Stomach (tissue), 9 donors: Measurements from ENCODE around the gene KYNU. TPM values are rescaled to one million over a fixed set of nuclear protein-coding genes. Genes with fewer than 3 reads are reported as not detected.

ENCODE experiments used
- DNase-seq, 2 donors: peaks; one replicate each; pipeline versions ENCODE4 v3.0.0 to v3.0.0-alpha.2; 2013 to 2019
- H3K27ac ChIP-seq, 5 donors: fragments of 200-600 bp in 4 of 5; sonication (generic) in 4 of 5; one replicate each; pipeline ENCODE4 v1.5.1; 2013 to 2019; ENCODE audit warnings: mild to moderate bottlenecking in 1 of 5, moderate library complexity in 1 of 5
- H3K27me3 ChIP-seq, 3 donors: fragments of 200-600 bp; sonication (generic); one replicate each; pipeline ENCODE4 v1.5.1; 2017 to 2019; ENCODE audit warnings: mixed run types in 1 of 3
- H3K36me3 ChIP-seq, 4 donors: fragments of 200-600 bp; sonication (generic); 1 replicate in 3 of 4; 2 replicates in 1 of 4; pipeline ENCODE4 v1.5.1; 2016 to 2019
- H3K4me1 ChIP-seq, 4 donors: fragments of 200-600 bp; sonication (generic); one replicate each; pipeline ENCODE4 v1.5.1; 2016 to 2019
- H3K4me3 ChIP-seq, 4 donors: fragments of 200-600 bp; sonication (generic) in 3 of 4; one replicate each; pipeline ENCODE4 v1.5.1; 2016 to 2019; ENCODE audit warnings: mild to moderate bottlenecking in 1 of 4
- H3K9me3 ChIP-seq, 4 donors: fragments of 200-600 bp; sonication (generic); one replicate each; pipeline ENCODE4 v1.5.1; 2016 to 2019
- EP300 ChIP-seq: sonication (generic); formaldehyde crosslinking; IDR thresholded peaks from one replicate; pipeline ENCODE4 v1.6.1; 2017; ENCODE audit warnings: antibody characterized with exemption
- POLR2A ChIP-seq, 4 donors: fragments of 450-650 bp; IDR thresholded peaks; one replicate each; pipeline ENCODE4 v1.6.1; 2016; ENCODE audit warnings: antibody characterized with exemption in 4 of 4, control low read depth in 2 of 4, mild to moderate bottlenecking in 1 of 4, moderate library complexity in 1 of 4
- POLR2AphosphoS5 ChIP-seq, 3 donors: sonication (generic); formaldehyde crosslinking; IDR thresholded peaks; one replicate each; pipeline ENCODE4 v1.6.1; 2016; ENCODE audit warnings: antibody characterized with exemption in 3 of 3
- WGBS, 5 donors: extraction: QIAGEN DNeasy Blood & Tissue Kit in 3 of 5; methylation state at CpG; one replicate each; pipeline versions ENCODE4 v1.1.5 to v1.1.7; 2013 to 2018; 5-methylcytosine and 5-hydroxymethylcytosine counted together
- intact Hi-C: fragments of 100-400 bp; cut with DNase I; formaldehyde crosslinking; loops from one replicate; pipeline ENCODE4 v1.15.1; 2023; ENCODE audit warnings: low total_unique reads
- polyA plus RNA-seq, 3 donors: library from polyadenylated mRNA; stranded (reverse); fragments of 200-250 nt; gene quantifications; one replicate each; pipeline ENCODE4 v1.2.3, GENCODE V29; 2013
- total RNA-seq, 5 donors: library from RNA; depleted of rRNA; stranded (reverse); fragments of >200 nt; gene quantifications; one replicate each; pipeline versions ENCODE4 v1.1.0 to v1.2.3, GENCODE V29; 2014 to 2016
- TF ChIP-seq, protein P1 (sequence below), 7 experiments: fragments of 450-650 bp in 4 of 7; fragments of 200-600 bp in 3 of 7; sonication (generic) in 3 of 7; IDR thresholded peaks; one replicate each; pipeline ENCODE4 v1.5.1; 2016 to 2019; ENCODE audit warnings: antibody characterized with exemption in 7 of 7, control low read depth in 2 of 7, mild to moderate bottlenecking in 1 of 7
- donor health status: healthy with polysubstance abuse.
- donor health status: Bipolar disorder and iron deficiency.
- donor health status: healthy.

Gene KYNU
- total and polyA plus RNA-seq, 8 donors, result 2.1 to 39.4 (median 3.9) TPM; not detected in 1

DNA sequence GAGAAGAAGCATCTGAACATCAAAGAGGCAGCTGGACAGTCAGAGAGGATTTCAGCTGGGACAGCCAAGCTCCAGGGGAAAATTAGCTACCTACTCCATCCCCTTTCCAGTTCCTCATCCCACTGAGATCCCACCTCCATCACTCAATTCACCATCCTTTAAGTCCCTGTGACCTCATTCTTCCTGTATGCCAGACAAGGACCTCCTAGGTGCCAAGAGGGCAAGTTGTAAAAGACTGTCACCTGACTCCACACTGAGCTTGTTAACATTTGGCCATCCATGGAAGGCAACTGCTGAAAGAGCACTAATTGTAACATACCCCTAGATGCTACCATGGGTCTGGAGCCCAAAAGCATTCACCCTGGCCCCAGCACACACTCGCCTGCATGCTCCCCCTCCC lies 97.8 kb downstream of the KYNU start:
- H3K4me1 ChIP-seq, result no peaks in the 10 kb centered on the region
- TF ChIP-seq, protein P1, sequence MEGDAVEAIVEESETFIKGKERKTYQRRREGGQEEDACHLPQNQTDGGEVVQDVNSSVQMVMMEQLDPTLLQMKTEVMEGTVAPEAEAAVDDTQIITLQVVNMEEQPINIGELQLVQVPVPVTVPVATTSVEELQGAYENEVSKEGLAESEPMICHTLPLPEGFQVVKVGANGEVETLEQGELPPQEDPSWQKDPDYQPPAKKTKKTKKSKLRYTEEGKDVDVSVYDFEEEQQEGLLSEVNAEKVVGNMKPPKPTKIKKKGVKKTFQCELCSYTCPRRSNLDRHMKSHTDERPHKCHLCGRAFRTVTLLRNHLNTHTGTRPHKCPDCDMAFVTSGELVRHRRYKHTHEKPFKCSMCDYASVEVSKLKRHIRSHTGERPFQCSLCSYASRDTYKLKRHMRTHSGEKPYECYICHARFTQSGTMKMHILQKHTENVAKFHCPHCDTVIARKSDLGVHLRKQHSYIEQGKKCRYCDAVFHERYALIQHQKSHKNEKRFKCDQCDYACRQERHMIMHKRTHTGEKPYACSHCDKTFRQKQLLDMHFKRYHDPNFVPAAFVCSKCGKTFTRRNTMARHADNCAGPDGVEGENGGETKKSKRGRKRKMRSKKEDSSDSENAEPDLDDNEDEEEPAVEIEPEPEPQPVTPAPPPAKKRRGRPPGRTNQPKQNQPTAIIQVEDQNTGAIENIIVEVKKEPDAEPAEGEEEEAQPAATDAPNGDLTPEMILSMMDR (IDR thresholded peaks at IDR 0.05), result no peak
- TF ChIP-seq EP300, result no peak
- no peak for TF ChIP-seq POLR2A (IDR thresholded peaks at IDR 0.05)
- no peak for TF ChIP-seq POLR2AphosphoS5 (IDR thresholded peaks at IDR 0.05)
- 84 to 93% (median 88%) methylated on average over 1 of the region's 1 CpG for WGBS, 5 donors
- H3K36me3 ChIP-seq, result no peaks in the 10 kb centered on the region
- H3K27ac ChIP-seq, result no peak overlapping the region
- intact Hi-C loops, result no loop called here
- H3K4me3 ChIP-seq, result no peak overlapping the region
- H3K27me3 ChIP-seq, result no peaks in the 10 kb centered on the region
- H3K9me3 ChIP-seq, result no peaks in the 10 kb centered on the region
- no peak for DNase-seq

DNA sequence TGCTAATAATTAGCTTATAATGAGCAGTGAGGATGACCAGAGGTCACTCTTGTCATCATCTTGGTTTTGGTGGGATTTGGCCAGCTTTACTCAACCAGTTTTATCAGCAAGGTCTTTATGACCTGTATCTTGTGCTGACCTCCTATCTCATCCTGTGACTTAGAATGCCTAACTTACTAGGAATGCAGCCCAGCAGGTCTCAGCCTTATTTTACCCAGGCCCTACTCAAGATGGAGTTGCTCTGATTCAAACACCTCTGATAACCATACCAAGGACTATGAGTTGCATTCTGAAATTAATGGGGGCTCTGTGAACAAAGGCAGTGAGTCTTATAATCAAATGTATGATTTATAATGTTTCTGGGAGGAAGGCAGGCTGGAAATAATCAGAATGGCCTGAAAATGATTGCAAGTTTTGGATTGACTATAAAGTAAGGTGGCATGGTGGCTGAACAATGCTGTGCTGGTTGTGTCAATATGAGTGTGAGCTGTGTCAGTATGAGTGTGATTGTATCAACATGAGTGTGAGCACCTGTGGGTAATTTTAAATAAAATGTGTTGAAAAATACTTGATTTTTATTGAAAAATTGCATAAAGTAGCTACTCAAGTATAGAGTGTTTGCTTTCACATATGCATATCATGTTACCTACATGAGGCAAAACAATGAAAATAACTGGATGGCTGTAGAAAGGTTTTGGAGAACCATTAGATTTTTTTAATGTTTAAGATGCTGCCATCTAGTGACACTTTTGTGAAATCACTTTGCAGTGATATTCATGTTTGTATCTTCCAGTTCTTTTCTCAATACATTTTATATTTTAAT lies 103.0 kb downstream of the KYNU start:
- Histone ChIP-seq H3K4me1 (no peaks in the 10 kb centered on the region), H3K9me3 (no peaks in the 10 kb centered on the region), H3K27me3 (no peaks in the 10 kb centered on the region), H3K36me3 (no peaks in the 10 kb centered on the region), H3K4me3 (no peak overlapping the region), H3K27ac (no peak overlapping the region)
- peak in 1 of 2 donors; percentile 46 for DNase-seq
- TF ChIP-seq, protein P1 (IDR thresholded peaks at IDR 0.05), result peak in 4 of 7 experiments; percentile 23 to 59 (median 36)
- TF ChIP-seq POLR2A (IDR thresholded peaks at IDR 0.05) (no peak), POLR2AphosphoS5 (IDR thresholded peaks at IDR 0.05) (no peak), EP300 (no peak)
- intact Hi-C loops, result no loop called here

DNA sequence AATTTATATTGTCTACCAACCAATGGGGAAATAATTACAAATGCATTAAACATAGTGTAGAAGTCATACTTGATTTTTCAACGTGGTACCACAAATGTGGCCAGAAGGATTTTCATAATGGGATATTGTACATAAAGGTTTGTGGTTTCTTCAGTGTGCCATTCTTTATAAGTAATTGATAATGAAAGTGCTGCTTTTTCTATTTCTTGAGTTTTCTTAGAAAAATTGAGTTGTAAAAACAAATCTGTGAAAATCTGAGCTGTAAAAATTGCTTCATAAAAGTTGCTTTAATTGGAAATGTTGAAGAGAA lies 103.6 kb downstream of the KYNU start:
- Histone ChIP-seq H3K9me3 (no peaks in the 10 kb centered on the region), H3K4me1 (no peaks in the 10 kb centered on the region), H3K4me3 (no peak overlapping the region), H3K27me3 (no peaks in the 10 kb centered on the region), H3K27ac (no peak overlapping the region), H3K36me3 (no peaks in the 10 kb centered on the region)
- DNase-seq, result no peak
- WGBS, 5 donors, result 0 to 3% (median 0%) methylated on average over 1 of the region's 1 CpG
- TF ChIP-seq POLR2AphosphoS5 (IDR thresholded peaks at IDR 0.05), result no peak
- TF ChIP-seq, protein P1 (IDR thresholded peaks at IDR 0.05), result no peak
- no peak for TF ChIP-seq EP300
- TF ChIP-seq POLR2A (IDR thresholded peaks at IDR 0.05), result no peak
- intact Hi-C loops, result no loop called here

DNA sequence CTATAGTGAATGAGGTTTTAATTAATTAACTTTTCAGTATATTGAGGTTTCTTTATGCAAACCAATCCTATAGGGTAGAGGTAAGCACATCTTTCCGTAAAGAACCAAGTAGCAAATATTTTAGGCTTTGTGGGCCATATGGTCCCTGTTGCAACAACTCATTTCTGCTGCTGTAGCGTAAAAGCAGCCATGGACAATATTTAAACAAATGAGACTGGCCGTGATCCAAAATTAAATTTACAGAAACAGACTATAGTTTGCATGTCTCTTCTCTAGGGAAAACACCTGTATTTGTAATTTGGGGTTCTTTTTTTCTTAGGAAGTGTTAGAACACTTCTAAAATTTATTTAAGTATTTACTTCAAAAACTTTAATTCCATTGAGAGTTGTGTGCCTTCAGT lies 104.3 kb downstream of the KYNU start:
- no peak for DNase-seq
- no peak overlapping the region for H3K4me3 ChIP-seq
- no peaks in the 10 kb centered on the region for H3K4me1 ChIP-seq
- TF ChIP-seq, protein P1 (IDR thresholded peaks at IDR 0.05), result no peak
- 64 to 73% (median 70%) methylated on average over 3 of the region's 3 CpGs for WGBS, 5 donors
- no peak overlapping the region for H3K27ac ChIP-seq
- H3K27me3 ChIP-seq, result no peaks in the 10 kb centered on the region
- no peaks in the 10 kb centered on the region for H3K9me3 ChIP-seq
- intact Hi-C loops, result no loop called here
- no peaks in the 10 kb centered on the region for H3K36me3 ChIP-seq
